ENCODE data around the gene APBA1. TPM values are rescaled to one million over a fixed set of nuclear protein-coding genes. Genes with fewer than 3 reads are reported as not detected.

The APBA1 gene
- total and polyA plus RNA-seq, 8 donors: 2.4 to 17.9 (median 11.4) TPM

- no peak for DNase-seq
- Histone ChIP-seq H3K4me3 (no peak overlapping the region), H3K9me3 (no peaks in the 10 kb centered on the region), H3K27ac (no peak overlapping the region), H3K27me3 (no peaks in the 10 kb centered on the region), H3K4me1 (no peaks in the 10 kb centered on the region), H3K36me3 (no peaks in the 10 kb centered on the region)
- no peak for ATAC-seq
- intact Hi-C loops (cut with DNase I): no loop called here
- no peak for TF ChIP-seq CTCF (IDR thresholded peaks at IDR 0.05)
These were observed 34.4 kb downstream of the APBA1 start for GRCh38 chr9:69637817-69638200.

- no peak for DNase-seq
- no peaks in the 10 kb centered on the region for H3K36me3 ChIP-seq
- no peak for TF ChIP-seq CTCF (IDR thresholded peaks at IDR 0.05)
- no peaks in the 10 kb centered on the region for H3K9me3 ChIP-seq
- no peaks in the 10 kb centered on the region for H3K27me3 ChIP-seq
- intact Hi-C loops (cut with DNase I): no loop called here
- no peak for ATAC-seq
- H3K4me3 ChIP-seq: no peak overlapping the region
- H3K4me1 ChIP-seq: no peaks in the 10 kb centered on the region
- H3K27ac ChIP-seq: no peak overlapping the region
These were observed 34.9 kb downstream of the APBA1 start for GRCh38 chr9:69637193-69637816.

GRCh38 chr9:69633716-69634115 is 38.5 kb downstream of the APBA1 start:
- DNase-seq (no peak), ATAC-seq (no peak)
- TF ChIP-seq CTCF (IDR thresholded peaks at IDR 0.05): no peak
- H3K4me1 ChIP-seq: no peaks in the 10 kb centered on the region
- intact Hi-C loops (cut with DNase I): no loop called here
- H3K36me3 ChIP-seq: no peaks in the 10 kb centered on the region
- no peak overlapping the region for H3K4me3 ChIP-seq
- H3K27ac ChIP-seq: no peak overlapping the region
- H3K9me3 ChIP-seq: no peaks in the 10 kb centered on the region
- H3K27me3 ChIP-seq: no peaks in the 10 kb centered on the region

- no peaks in the 10 kb centered on the region for H3K27me3 ChIP-seq
- H3K4me3 ChIP-seq: no peak overlapping the region
- H3K9me3 ChIP-seq: no peaks in the 10 kb centered on the region
- no peak for TF ChIP-seq CTCF (IDR thresholded peaks at IDR 0.05)
- H3K27ac ChIP-seq: no peak overlapping the region
- no peaks in the 10 kb centered on the region for H3K36me3 ChIP-seq
- ATAC-seq (no peak), DNase-seq (no peak)
- intact Hi-C loops (cut with DNase I): no loop called here
- H3K4me1 ChIP-seq: no peaks in the 10 kb centered on the region
These were observed 39.4 kb downstream of the APBA1 start for GRCh38 chr9:69632768-69633167.

- DNase-seq (no peak), ATAC-seq (no peak)
- H3K27ac ChIP-seq: no peak overlapping the region
- intact Hi-C loops (cut with DNase I): no loop called here
- no peaks in the 10 kb centered on the region for H3K36me3 ChIP-seq
- no peak for TF ChIP-seq CTCF (IDR thresholded peaks at IDR 0.05)
- no peaks in the 10 kb centered on the region for H3K4me1 ChIP-seq
- H3K4me3 ChIP-seq: no peak overlapping the region
- no peaks in the 10 kb centered on the region for H3K27me3 ChIP-seq
- H3K9me3 ChIP-seq: no peaks in the 10 kb centered on the region
These were observed 44.9 kb downstream of the APBA1 start for GRCh38 chr9:69627281-69627680.
